ENCODE measurements around the gene FNDC10.

- TF ChIP-seq ZFX (IDR thresholded peaks at IDR 0.05) (no peak), RAD21 (IDR thresholded peaks at IDR 0.05; ENCODE audit: low read depth) (no peak), CEBPB (IDR thresholded peaks at IDR 0.05; ENCODE audit: low read depth) (no peak), CTCF (IDR thresholded peaks at IDR 0.05 in 2 of 3, conservative IDR thresholded peaks at IDR 0.05 in 1 of 3; ENCODE audit: borderline replicate concordance in 1 of 3, insufficient read depth in 1 of 3, low read depth in 2 of 3, low read length in 2 of 3) (no peak), POLR2A (IDR thresholded peaks at IDR 0.05; ENCODE audit: borderline replicate concordance, extremely low read depth, insufficient read depth, insufficient read length) (no peak), MAX (IDR thresholded peaks at IDR 0.05) (no peak), POLR2AphosphoS5 (IDR thresholded peaks at IDR 0.05; ENCODE audit: low read depth, low read length) (no peak), EGR1 (IDR thresholded peaks at IDR 0.05; ENCODE audit: low read depth) (no peak)
Observed at GRCh38 chr1:1626207-1627141, 26.5 kb upstream of the FNDC10 start.

All from HCT116 (cell line).